CD14-positive monocyte (primary cell): ENCODE measurements around the gene BCCIP. TPM values are rescaled to one million over a fixed set of nuclear protein-coding genes. Genes with fewer than 3 reads are reported as not detected.

Source experiments
- DNase-seq, 3 donors: peaks; one replicate each; pipeline ENCODE4 v3.0.0-alpha.2; 2011 to 2022
- H2AFZ ChIP-seq: 2 replicates; pipeline ENCODE4 v1.6.0; 2012; ENCODE audit warnings: mild to moderate bottlenecking, low read depth, low read length, inconsistent platforms; ENCODE audit not compliant: insufficient read depth, poor library complexity, severe bottlenecking
- H3K27ac ChIP-seq, 2 donors: 1 replicate in 1 of 2; 2 replicates in 1 of 2; pipeline ENCODE4 v1.5.1; 2012 to 2013; ENCODE audit warnings: low read length in 2 of 2, control low read depth in 1 of 2, inconsistent platforms in 1 of 2, low read depth in 1 of 2, mild to moderate bottlenecking in 1 of 2
- H3K27me3 ChIP-seq, 2 donors: one replicate each; pipeline versions ENCODE4 v1.6.0 to v1.6.1; 2011 to 2013; ENCODE audit warnings: low read length in 2 of 2; ENCODE audit not compliant: control insufficient read depth in 2 of 2, insufficient read depth in 2 of 2
- H3K36me3 ChIP-seq, 2 donors: replicated peaks in 1 of 2; 1 replicate in 1 of 2; 2 replicates in 1 of 2; pipeline versions ENCODE4 v1.5.1 to v1.6.1; 2012 to 2013; ENCODE audit warnings: low read length in 2 of 2, control low read depth in 1 of 2, inconsistent platforms in 1 of 2, mild to moderate bottlenecking in 1 of 2; ENCODE audit not compliant: insufficient read depth in 2 of 2, control insufficient read depth in 1 of 2
- H3K4me1 ChIP-seq, 2 donors: 1 replicate in 1 of 2; 2 replicates in 1 of 2; pipeline versions ENCODE4 v1.5.1 to v1.6.1; 2012 to 2013; ENCODE audit warnings: low read length in 2 of 2, control low read depth in 1 of 2, inconsistent platforms in 1 of 2, mild to moderate bottlenecking in 1 of 2, moderate library complexity in 1 of 2; ENCODE audit not compliant: insufficient read depth in 2 of 2, control insufficient read depth in 1 of 2
- H3K4me2 ChIP-seq: replicated peaks from 2 replicates; pipeline ENCODE3; 2012; ENCODE audit warnings: low read length, moderate library complexity, mild to moderate bottlenecking; ENCODE audit not compliant: poor library complexity, severe bottlenecking; ENCODE audit errors: extremely low read depth
- H3K4me3 ChIP-seq, 3 experiments: fragments of 200-600 bp in 1 of 3; sonication (generic) in 1 of 3; replicated peaks in 1 of 3; 1 replicate in 2 of 3; 2 replicates in 1 of 3; pipeline ENCODE4 v1.5.1; 2011 to 2013; ENCODE audit warnings: low read length in 3 of 3, mild to moderate bottlenecking in 3 of 3, control low read depth in 2 of 3, low read depth in 2 of 3, inconsistent platforms in 1 of 3, moderate library complexity in 1 of 3
- H3K79me2 ChIP-seq: 2 replicates; pipeline ENCODE4 v1.6.0; 2012; ENCODE audit warnings: mild to moderate bottlenecking, control low read depth, inconsistent platforms, low read length, moderate library complexity; ENCODE audit not compliant: insufficient read depth
- H3K9ac ChIP-seq: 2 replicates; pipeline ENCODE4 v1.6.0; 2017; ENCODE audit warnings: low read length, mild to moderate bottlenecking; ENCODE audit not compliant: insufficient read depth, poor library complexity, severe bottlenecking
- H3K9me3 ChIP-seq, 2 donors: replicated peaks in 1 of 2; 1 replicate in 1 of 2; 2 replicates in 1 of 2; pipeline versions ENCODE4 v1.5.1 to v1.6.1; 2012 to 2013; ENCODE audit warnings: low read length in 2 of 2, control low read depth in 1 of 2; ENCODE audit not compliant: control insufficient read depth in 1 of 2, insufficient read depth in 1 of 2
- H4K20me1 ChIP-seq: 2 replicates; pipeline ENCODE4 v1.6.0; 2012; ENCODE audit warnings: mild to moderate bottlenecking, low read length, control low read depth, moderate library complexity; ENCODE audit not compliant: insufficient read depth
- H3K27ac Mint-ChIP-seq, 7 donors: one replicate each; pipeline ENCODE4 v1.8.0; 2020; ENCODE audit warnings: mild to moderate bottlenecking in 7 of 7, mixed read lengths in 7 of 7, moderate library complexity in 6 of 7, inconsistent platforms in 2 of 7
- H3K27me3 Mint-ChIP-seq, 3 donors: one replicate each; pipeline ENCODE4 v1.8.0; 2021 to 2022; ENCODE audit warnings: low read depth in 3 of 3, mild to moderate bottlenecking in 3 of 3, mixed read lengths in 3 of 3, moderate library complexity in 3 of 3, inconsistent platforms in 1 of 3
- H3K36me3 Mint-ChIP-seq, 2 donors: one replicate each; pipeline ENCODE4 v1.8.0; 2020; ENCODE audit warnings: mixed read lengths in 2 of 2, inconsistent platforms in 1 of 2, mild to moderate bottlenecking in 1 of 2
- H3K4me1 Mint-ChIP-seq: one replicate; pipeline ENCODE4 v1.8.0; 2020; ENCODE audit warnings: mild to moderate bottlenecking, mixed read lengths
- H3K4me3 Mint-ChIP-seq, 2 donors: one replicate each; pipeline ENCODE4 v1.8.0; 2020; ENCODE audit warnings: mild to moderate bottlenecking in 2 of 2, mixed read lengths in 2 of 2, moderate library complexity in 1 of 2
- H3K9me3 Mint-ChIP-seq, 7 donors: one replicate each; pipeline ENCODE4 v1.8.0; 2020 to 2022; ENCODE audit warnings: mixed read lengths in 7 of 7, mild to moderate bottlenecking in 6 of 7, moderate library complexity in 6 of 7, inconsistent platforms in 2 of 7
- CTCF ChIP-seq: fragments of 200-600 bp; IDR thresholded peaks from one replicate; pipeline ENCODE4 v1.8.0; 2022; ENCODE audit warnings: antibody characterized with exemption, mild to moderate bottlenecking
- WGBS: methylation state at CpG from one replicate; pipeline ENCODE4 v1.1.5; 2013; ENCODE audit warnings: missing lambda C conversion rate; ENCODE audit not compliant: insufficient coverage; 5-methylcytosine and 5-hydroxymethylcytosine counted together
- intact Hi-C, 2 donors: fragments of 100-400 bp; cut with micrococcal nuclease; formaldehyde crosslinking; loops; one replicate each; pipeline versions ENCODE4 v1.15.0 to v1.15.1; 2023
- polyA plus RNA-seq, 3 donors: library from polyadenylated mRNA; depleted of rRNA in 1 of 3; unstranded in 2 of 3; stranded (reverse) in 1 of 3; fragments of 300-500 nt in 2 of 3; fragments of >200 nt in 1 of 3; fragmentation: Illumina TruSeq in 2 of 3; gene quantifications; 1 replicate in 2 of 3; 2 replicates in 1 of 3; pipeline ENCODE4 v1.2.3, GENCODE V29; 2012 to 2021

The BCCIP gene
- polyA plus RNA-seq, 3 donors = 16.0 to 61.7 (median 59.3) TPM

- Histone ChIP-seq H3K27me3 (no peaks in the 10 kb centered on the region), H3K79me2 (no peaks in the 10 kb centered on the region), H2AFZ (no peak overlapping the region), H3K36me3 (no peaks in the 10 kb centered on the region), H3K9me3 (no peaks in the 10 kb centered on the region), H3K4me2 (no peak overlapping the region), H3K4me1 (no peaks in the 10 kb centered on the region), H3K27ac (no peak overlapping the region), H3K4me3 (no peak overlapping the region), H3K9ac (no peak overlapping the region), H4K20me1 (no peaks in the 10 kb centered on the region)
- no peaks in the 10 kb centered on the region for H3K36me3 Mint-ChIP-seq
- intact Hi-C loops = no loop called here
- H3K9me3 Mint-ChIP-seq = peaks cover 0 to 3% (median 2%) of the 10 kb centered on the region in 7 donors
- peaks cover 3 to 7% (median 6%) of the 10 kb centered on the region in 3 donors for H3K27me3 Mint-ChIP-seq
- DNase-seq = no peak
- 84% methylated on average over 4 of the region's 10 CpGs for WGBS
- peaks cover 2% of the 10 kb centered on the region for H3K4me1 Mint-ChIP-seq
- no peak overlapping the region for H3K27ac Mint-ChIP-seq
- TF ChIP-seq CTCF = no peak
- H3K4me3 Mint-ChIP-seq = no peak overlapping the region
Observed at GRCh38 chr10:125779403-125780327, 43.7 kb upstream of the BCCIP start.

- intact Hi-C loops = no loop called here
- H3K4me3 ChIP-seq = no peak overlapping the region
- H3K36me3 ChIP-seq = no peaks in the 10 kb centered on the region
- no peak for DNase-seq
- H3K4me1 ChIP-seq = no peaks in the 10 kb centered on the region
- H3K27me3 ChIP-seq = no peaks in the 10 kb centered on the region
- no peaks in the 10 kb centered on the region for H3K9me3 ChIP-seq
- H2AFZ ChIP-seq = no peak overlapping the region
- no peak overlapping the region for H3K4me2 ChIP-seq
- no peak overlapping the region for H3K27ac ChIP-seq
- Mint-ChIP-seq H3K36me3 (peaks cover 0 to 3% of the 10 kb centered on the region in 2 donors), H3K27me3 (peaks cover 1 to 6% (median 6%) of the 10 kb centered on the region in 3 donors), H3K4me1 (peaks cover 2% of the 10 kb centered on the region), H3K27ac (no peak overlapping the region), H3K4me3 (no peak overlapping the region), H3K9me3 (peaks cover 0 to 3% (median 2%) of the 10 kb centered on the region in 7 donors)
- no peak for TF ChIP-seq CTCF
- 92% methylated on average over 5 of the region's 8 CpGs for WGBS
- no peak overlapping the region for H3K9ac ChIP-seq
- H4K20me1 ChIP-seq = no peaks in the 10 kb centered on the region
- no peaks in the 10 kb centered on the region for H3K79me2 ChIP-seq
Observed at GRCh38 chr10:125781374-125781773, 42.0 kb upstream of the BCCIP start.
